Testis (tissue), 2 donors: ENCODE results near the gene SSBP3.

Experiments used
- POLR2A ChIP-seq: fragments of 450-650 bp; IDR thresholded peaks from one replicate; pipeline ENCODE4 v1.6.1; 2017; ENCODE audit warnings: antibody characterized with exemption, mild to moderate bottlenecking, moderate library complexity
- TF ChIP-seq, protein P1 (sequence below), 3 experiments: fragments of 450-650 bp in 2 of 3; fragments of 200-600 bp in 1 of 3; sonication (generic) in 1 of 3; IDR thresholded peaks; one replicate each; pipeline ENCODE4 v1.5.1; 2016 to 2019; ENCODE audit warnings: antibody characterized with exemption in 3 of 3, mild to moderate bottlenecking in 2 of 3, moderate library complexity in 1 of 3

DNA sequence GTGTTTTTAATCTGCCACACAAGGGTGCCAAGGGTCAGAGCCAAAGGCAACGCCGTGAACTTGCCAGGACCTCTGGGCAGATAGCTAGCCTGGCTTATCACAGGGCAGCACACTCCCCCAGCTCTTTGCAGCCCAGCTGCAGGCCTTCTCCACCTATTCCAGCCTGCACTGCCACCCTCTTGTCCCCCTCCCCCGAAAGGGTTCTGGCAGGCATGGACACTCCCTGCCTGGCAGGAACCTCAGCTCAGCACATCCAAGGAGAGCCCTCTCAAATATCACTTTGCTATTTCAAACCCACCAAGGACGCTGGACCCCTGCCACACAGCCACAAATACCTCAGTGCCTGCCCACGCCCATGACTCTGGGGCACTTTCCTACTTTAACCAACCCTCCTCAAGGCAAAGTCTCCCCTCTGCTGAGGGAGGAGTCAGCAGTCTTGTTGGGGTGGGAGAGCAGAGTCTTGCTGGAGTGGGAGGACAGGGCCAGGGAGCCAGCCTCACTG lies 9.1 kb downstream of the SSBP3 start:
- TF ChIP-seq, protein P1, sequence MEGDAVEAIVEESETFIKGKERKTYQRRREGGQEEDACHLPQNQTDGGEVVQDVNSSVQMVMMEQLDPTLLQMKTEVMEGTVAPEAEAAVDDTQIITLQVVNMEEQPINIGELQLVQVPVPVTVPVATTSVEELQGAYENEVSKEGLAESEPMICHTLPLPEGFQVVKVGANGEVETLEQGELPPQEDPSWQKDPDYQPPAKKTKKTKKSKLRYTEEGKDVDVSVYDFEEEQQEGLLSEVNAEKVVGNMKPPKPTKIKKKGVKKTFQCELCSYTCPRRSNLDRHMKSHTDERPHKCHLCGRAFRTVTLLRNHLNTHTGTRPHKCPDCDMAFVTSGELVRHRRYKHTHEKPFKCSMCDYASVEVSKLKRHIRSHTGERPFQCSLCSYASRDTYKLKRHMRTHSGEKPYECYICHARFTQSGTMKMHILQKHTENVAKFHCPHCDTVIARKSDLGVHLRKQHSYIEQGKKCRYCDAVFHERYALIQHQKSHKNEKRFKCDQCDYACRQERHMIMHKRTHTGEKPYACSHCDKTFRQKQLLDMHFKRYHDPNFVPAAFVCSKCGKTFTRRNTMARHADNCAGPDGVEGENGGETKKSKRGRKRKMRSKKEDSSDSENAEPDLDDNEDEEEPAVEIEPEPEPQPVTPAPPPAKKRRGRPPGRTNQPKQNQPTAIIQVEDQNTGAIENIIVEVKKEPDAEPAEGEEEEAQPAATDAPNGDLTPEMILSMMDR (IDR thresholded peaks at IDR 0.05), result no peak
- TF ChIP-seq POLR2A, result no peak
